ENCODE results near the gene OPCML. TPM values are rescaled to one million over a fixed set of nuclear protein-coding genes. Genes with fewer than 3 reads are reported as not detected.

Gene OPCML
- total RNA-seq, 1 donor from 2014 or later, result 0.12 TPM

DNA sequence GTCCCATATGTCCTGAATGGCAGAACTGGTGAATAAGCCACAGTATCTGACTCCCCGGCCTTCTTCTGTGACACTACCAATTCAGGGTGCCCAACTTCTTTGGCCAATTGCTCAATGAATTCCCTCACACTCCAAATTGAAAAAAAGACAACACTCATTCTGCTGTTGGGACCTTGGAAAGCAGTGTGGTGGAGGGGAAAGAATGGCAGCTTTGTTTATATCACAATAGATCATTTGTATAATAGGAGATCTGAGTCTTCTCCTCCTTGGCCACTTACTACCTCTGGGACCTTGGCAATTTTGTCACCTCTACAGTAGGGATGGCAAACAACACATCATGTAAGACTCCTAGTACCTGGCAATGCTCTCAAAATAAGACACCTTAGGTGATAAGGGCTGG is 64.6 kb downstream of the OPCML start:
- no peaks in the 10 kb centered on the region for H3K27me3 ChIP-seq (ENCODE audit: low read depth)
- no peaks in the 10 kb centered on the region for H3K36me3 ChIP-seq
- ATAC-seq (no peak), DNase-seq (no peak)
- intact Hi-C loops (cut with DNase I), result no loop called here
- TF ChIP-seq, protein P1, sequence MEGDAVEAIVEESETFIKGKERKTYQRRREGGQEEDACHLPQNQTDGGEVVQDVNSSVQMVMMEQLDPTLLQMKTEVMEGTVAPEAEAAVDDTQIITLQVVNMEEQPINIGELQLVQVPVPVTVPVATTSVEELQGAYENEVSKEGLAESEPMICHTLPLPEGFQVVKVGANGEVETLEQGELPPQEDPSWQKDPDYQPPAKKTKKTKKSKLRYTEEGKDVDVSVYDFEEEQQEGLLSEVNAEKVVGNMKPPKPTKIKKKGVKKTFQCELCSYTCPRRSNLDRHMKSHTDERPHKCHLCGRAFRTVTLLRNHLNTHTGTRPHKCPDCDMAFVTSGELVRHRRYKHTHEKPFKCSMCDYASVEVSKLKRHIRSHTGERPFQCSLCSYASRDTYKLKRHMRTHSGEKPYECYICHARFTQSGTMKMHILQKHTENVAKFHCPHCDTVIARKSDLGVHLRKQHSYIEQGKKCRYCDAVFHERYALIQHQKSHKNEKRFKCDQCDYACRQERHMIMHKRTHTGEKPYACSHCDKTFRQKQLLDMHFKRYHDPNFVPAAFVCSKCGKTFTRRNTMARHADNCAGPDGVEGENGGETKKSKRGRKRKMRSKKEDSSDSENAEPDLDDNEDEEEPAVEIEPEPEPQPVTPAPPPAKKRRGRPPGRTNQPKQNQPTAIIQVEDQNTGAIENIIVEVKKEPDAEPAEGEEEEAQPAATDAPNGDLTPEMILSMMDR (IDR thresholded peaks at IDR 0.05), result no peak
- no peaks in the 10 kb centered on the region for H3K9me3 ChIP-seq
- no peaks in the 10 kb centered on the region for H3K4me1 ChIP-seq
- no peak overlapping the region for H3K4me3 ChIP-seq
- no peak overlapping the region for H3K27ac ChIP-seq

DNA sequence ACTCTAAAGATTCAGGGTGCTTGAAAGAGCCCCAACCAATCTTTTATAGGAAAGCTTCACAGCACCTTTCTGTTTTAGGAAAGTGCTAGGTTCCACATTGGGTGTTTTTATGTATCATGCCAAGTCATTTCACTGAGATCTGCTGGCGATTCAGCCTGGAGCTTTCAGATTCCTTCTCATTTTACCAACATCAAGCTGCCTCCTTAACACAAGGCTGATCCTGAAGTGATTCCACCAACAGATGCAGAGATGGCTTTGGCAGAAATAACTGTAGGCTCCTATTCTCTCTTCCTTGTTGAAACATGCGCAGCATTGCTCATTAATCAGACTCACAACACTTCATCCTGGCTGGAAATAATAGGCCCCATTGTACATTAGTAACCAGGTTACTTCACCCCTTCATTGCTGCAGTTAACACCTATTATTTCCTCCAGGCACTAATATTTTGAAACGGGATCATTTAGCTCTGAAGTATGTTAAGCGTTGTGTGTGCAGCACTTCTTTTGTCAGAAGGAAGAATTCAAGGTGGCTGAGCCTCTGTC is 89.0 kb downstream of the OPCML start:
- Histone ChIP-seq H3K9me3 (no peaks in the 10 kb centered on the region), H3K4me1 (no peaks in the 10 kb centered on the region), H3K27me3 (ENCODE audit: low read depth) (no peaks in the 10 kb centered on the region), H3K36me3 (no peaks in the 10 kb centered on the region), H3K27ac (no peak overlapping the region), H3K4me3 (no peak overlapping the region)
- TF ChIP-seq, protein P1 (IDR thresholded peaks at IDR 0.05), result no peak
- DNase-seq (no peak), ATAC-seq (no peak)
- intact Hi-C loops (cut with DNase I), result no loop called here

DNA sequence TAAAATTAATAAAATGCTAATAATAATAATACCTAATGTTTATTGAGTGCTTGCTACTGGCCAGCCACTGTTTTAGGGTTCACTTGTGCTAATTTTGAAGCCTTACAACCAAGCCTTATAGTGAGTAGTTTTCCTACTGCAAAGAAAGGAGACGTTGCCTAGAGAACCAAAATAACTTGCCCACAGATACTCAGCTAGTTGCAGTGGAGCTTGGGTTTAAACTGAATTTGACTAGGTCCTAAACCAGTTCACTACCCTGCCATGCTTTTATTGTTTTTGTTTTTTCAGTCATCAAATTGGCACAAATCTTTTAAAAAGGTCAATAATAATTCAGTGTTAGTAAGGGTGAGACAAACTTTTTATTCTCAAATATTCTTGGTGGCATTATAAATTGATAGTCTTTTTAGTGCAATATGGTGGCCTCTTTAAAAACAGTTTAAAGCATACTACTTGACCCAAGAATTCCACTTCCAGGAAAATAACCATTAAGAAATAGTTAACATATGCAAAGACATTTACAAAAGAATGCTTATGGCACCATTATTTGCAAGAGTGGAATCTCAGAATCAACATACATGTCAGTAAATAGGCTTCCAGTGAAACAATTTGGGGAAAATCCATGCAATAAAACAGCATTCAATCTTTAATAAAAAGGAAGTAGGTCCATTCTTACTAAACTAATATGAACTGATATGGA is 90.2 kb downstream of the OPCML start:
- Histone ChIP-seq H3K36me3 (no peaks in the 10 kb centered on the region), H3K27ac (no peak overlapping the region), H3K4me1 (no peaks in the 10 kb centered on the region), H3K9me3 (no peaks in the 10 kb centered on the region), H3K27me3 (ENCODE audit: low read depth) (no peaks in the 10 kb centered on the region), H3K4me3 (no peak overlapping the region)
- intact Hi-C loops (cut with DNase I), result no loop called here
- DNase-seq (no peak), ATAC-seq (no peak)
- TF ChIP-seq, protein P1 (IDR thresholded peaks at IDR 0.05), result no peak

DNA sequence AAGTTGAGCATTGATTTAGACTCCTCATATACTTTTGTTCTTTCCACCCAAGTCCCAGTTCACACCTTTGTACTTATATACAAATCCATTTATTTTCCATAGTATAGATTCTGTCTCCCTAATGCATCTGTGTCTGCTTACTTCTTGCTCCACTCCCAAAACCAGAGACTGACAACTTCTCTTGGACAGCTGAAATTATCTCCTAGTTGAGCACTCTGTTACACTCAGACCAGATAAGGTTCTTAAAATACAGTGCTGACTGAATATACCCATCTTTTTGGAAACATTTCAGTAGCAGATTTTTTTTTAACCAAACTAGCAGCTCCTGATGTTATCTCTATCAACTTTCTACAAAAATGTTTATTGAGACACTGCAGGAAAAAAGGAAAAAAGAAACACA is 106.3 kb downstream of the OPCML start:
- Histone ChIP-seq H3K27me3 (ENCODE audit: low read depth) (no peaks in the 10 kb centered on the region), H3K27ac (no peak overlapping the region), H3K36me3 (no peaks in the 10 kb centered on the region), H3K4me1 (no peaks in the 10 kb centered on the region), H3K9me3 (no peaks in the 10 kb centered on the region), H3K4me3 (no peak overlapping the region)
- no peak for DNase-seq
- TF ChIP-seq, protein P1 (IDR thresholded peaks at IDR 0.05), result no peak
- ATAC-seq, result no peak
- intact Hi-C loops (cut with DNase I), result no loop called here

DNA sequence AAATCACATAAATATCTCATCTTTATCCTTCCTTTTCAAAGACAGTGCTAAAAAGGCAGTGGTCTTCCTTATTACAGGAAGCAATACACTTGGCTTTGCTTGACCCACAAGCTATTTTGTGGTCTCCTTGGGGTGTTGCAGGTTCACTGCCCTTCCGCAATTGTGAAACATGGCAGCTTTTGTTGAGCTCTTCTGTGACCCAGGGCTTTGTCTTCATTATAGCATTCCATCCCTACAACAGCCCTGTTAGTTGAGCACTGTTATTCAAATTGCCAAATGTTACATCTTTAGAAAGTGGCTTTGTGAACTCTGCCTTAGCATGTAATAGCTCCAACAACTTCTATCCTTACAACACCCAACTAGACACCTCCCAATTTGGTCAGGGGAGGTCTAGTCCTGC is 107.1 kb downstream of the OPCML start:
- Histone ChIP-seq H3K27me3 (ENCODE audit: low read depth) (no peaks in the 10 kb centered on the region), H3K9me3 (no peaks in the 10 kb centered on the region)
- intact Hi-C loops (cut with DNase I), result no loop called here

More for the DNA sequence above, 107.1 kb downstream of the OPCML start:
- TF ChIP-seq, protein P1 (IDR thresholded peaks at IDR 0.05), result no peak
- Histone ChIP-seq H3K36me3 (no peaks in the 10 kb centered on the region), H3K4me1 (no peaks in the 10 kb centered on the region), H3K27ac (no peak overlapping the region), H3K4me3 (no peak overlapping the region)
- no peak for ATAC-seq
- DNase-seq, result no peak

All from lower lobe of right lung (tissue), 2 donors.